Spleen (tissue), 7 donors: Measurements from ENCODE around the gene BTD.

ENCODE experiments used
- POLR2A ChIP-seq, 3 donors: fragments of 450-650 bp; IDR thresholded peaks; one replicate each; pipeline ENCODE4 v1.5.1; 2017; ENCODE audit warnings: antibody characterized with exemption in 3 of 3, mild to moderate bottlenecking in 1 of 3
- POLR2AphosphoS5 ChIP-seq, 3 donors: sonication (generic); formaldehyde crosslinking; IDR thresholded peaks; one replicate each; pipeline ENCODE4 v1.5.1; 2017; ENCODE audit warnings: antibody characterized with exemption in 3 of 3
- TF ChIP-seq, protein P1 (sequence below), 11 experiments: fragments of 200-600 bp in 7 of 11; fragments of 450-650 bp in 4 of 11; sonication (generic) in 4 of 11; IDR thresholded peaks in 8 of 11; conservative IDR thresholded peaks in 3 of 11; 1 replicate in 7 of 11; 2 replicates in 4 of 11; pipeline versions ENCODE4 v1.4.0 to v1.8.0; 2016 to 2021; ENCODE audit warnings: antibody characterized with exemption in 11 of 11, inconsistent platforms in 4 of 11, mild to moderate bottlenecking in 1 of 11
- donor health status: DM: no; HTN: no; CAD: no; lungs with moderate emphysema.
- donor health status: DM: no; HTN: no; CAD: no.
- donor health status: DM: no; HTN: no; CAD: no.

DNA sequence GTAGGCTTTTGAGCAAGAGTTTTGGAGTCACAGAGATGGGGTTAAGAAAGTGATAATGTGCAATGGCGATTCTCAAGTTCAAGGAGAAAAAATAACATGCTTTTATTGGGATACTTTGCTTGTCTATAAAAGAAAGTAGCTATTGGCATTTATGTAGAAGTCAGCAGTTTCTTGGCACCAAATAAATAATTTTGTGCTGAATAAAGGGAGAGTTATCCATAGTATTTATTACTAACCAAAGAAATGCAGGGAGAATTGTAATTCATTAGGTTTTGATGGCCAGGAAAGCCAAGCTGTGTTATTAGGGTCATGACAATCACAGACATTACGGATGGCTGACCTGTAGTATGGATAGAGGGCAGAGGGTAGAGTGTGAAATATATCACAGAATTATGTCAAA is 33.1 kb downstream of the BTD start:
- TF ChIP-seq POLR2A (IDR thresholded peaks at IDR 0.05) (no peak), POLR2AphosphoS5 (IDR thresholded peaks at IDR 0.05) (no peak)
- TF ChIP-seq, protein P1, sequence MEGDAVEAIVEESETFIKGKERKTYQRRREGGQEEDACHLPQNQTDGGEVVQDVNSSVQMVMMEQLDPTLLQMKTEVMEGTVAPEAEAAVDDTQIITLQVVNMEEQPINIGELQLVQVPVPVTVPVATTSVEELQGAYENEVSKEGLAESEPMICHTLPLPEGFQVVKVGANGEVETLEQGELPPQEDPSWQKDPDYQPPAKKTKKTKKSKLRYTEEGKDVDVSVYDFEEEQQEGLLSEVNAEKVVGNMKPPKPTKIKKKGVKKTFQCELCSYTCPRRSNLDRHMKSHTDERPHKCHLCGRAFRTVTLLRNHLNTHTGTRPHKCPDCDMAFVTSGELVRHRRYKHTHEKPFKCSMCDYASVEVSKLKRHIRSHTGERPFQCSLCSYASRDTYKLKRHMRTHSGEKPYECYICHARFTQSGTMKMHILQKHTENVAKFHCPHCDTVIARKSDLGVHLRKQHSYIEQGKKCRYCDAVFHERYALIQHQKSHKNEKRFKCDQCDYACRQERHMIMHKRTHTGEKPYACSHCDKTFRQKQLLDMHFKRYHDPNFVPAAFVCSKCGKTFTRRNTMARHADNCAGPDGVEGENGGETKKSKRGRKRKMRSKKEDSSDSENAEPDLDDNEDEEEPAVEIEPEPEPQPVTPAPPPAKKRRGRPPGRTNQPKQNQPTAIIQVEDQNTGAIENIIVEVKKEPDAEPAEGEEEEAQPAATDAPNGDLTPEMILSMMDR (IDR thresholded peaks at IDR 0.05 in 8 of 11, conservative IDR thresholded peaks at IDR 0.05 in 3 of 11) = no peak
